Keratinocyte (primary cell): ENCODE results near the gene CYBB. TPM values are rescaled to one million over a fixed set of nuclear protein-coding genes. Genes with fewer than 3 reads are reported as not detected.
A peak's percentile ranks its signal among the peaks of the same experiment; 100 is the strongest.

Experiments used
- DNase-seq: peaks from one replicate; pipeline ENCODE4 v3.0.0-alpha.2; 2011; ENCODE audit warnings: low read depth, missing footprints, low spot score
- FAIRE-seq: peaks from 2 replicates; lab custom pipeline; 2011; peaks lifted over from hg19 to GRCh38; lab: Jason Lieb, UNC
- H2AFZ ChIP-seq: 2 replicates; pipeline ENCODE4 v1.6.0; 2012; ENCODE audit warnings: low read length, control low read depth, inconsistent platforms; ENCODE audit not compliant: control insufficient read depth
- H3K27ac ChIP-seq: 2 replicates; pipeline ENCODE4 v1.5.1; 2011; ENCODE audit warnings: low read length; ENCODE audit not compliant: control insufficient read depth, insufficient read depth
- H3K27me3 ChIP-seq: 3 replicates; pipeline ENCODE4 v1.6.0; 2011; ENCODE audit warnings: low read length; ENCODE audit not compliant: control insufficient read depth, insufficient read depth; ENCODE audit errors: extremely low read depth
- H3K36me3 ChIP-seq, 2 experiments: 2 replicates in 1 of 2; 3 replicates in 1 of 2; pipeline ENCODE4 v1.5.1; 2011; ENCODE audit warnings: low read length in 2 of 2, mild to moderate bottlenecking in 1 of 2; ENCODE audit not compliant: control insufficient read depth in 2 of 2, insufficient read depth in 2 of 2; ENCODE audit errors: extremely low read depth in 1 of 2
- H3K4me1 ChIP-seq: 3 replicates; pipeline ENCODE4 v1.5.1; 2011; ENCODE audit warnings: low read length; ENCODE audit not compliant: control insufficient read depth, insufficient read depth; ENCODE audit errors: extremely low read depth
- H3K4me2 ChIP-seq: 3 replicates; pipeline ENCODE4 v1.6.0; 2011; ENCODE audit warnings: low read depth, low read length; ENCODE audit not compliant: control insufficient read depth, insufficient read depth; ENCODE audit errors: extremely low read depth
- H3K4me3 ChIP-seq, 3 experiments: fragments of 200-600 bp in 1 of 3; sonication (generic) in 1 of 3; 2 replicates in 2 of 3; 3 replicates in 1 of 3; pipeline ENCODE4 v1.5.1; 2011 to 2016; ENCODE audit warnings: low read length in 3 of 3, mild to moderate bottlenecking in 3 of 3, control low read depth in 2 of 3, inconsistent platforms in 1 of 3, low read depth in 1 of 3, mixed read lengths in 1 of 3, mixed run types in 1 of 3, moderate library complexity in 1 of 3; ENCODE audit not compliant: control insufficient read depth in 2 of 3, insufficient read depth in 2 of 3; ENCODE audit errors: extremely low read depth in 1 of 3
- H3K79me2 ChIP-seq: 2 replicates; pipeline ENCODE4 v1.6.0; 2012; ENCODE audit warnings: low read length; ENCODE audit not compliant: control insufficient read depth, insufficient read depth
- H3K9ac ChIP-seq: 3 replicates; pipeline ENCODE4 v1.6.0; 2011; ENCODE audit warnings: low read length; ENCODE audit not compliant: control insufficient read depth, insufficient read depth; ENCODE audit errors: extremely low read depth
- H3K9me1 ChIP-seq: 3 replicates; pipeline ENCODE4 v1.6.0; 2011; ENCODE audit warnings: low read length; ENCODE audit not compliant: control insufficient read depth, insufficient read depth; ENCODE audit errors: extremely low read depth
- H3K9me3 ChIP-seq: 2 replicates; pipeline ENCODE4 v1.5.1; 2012; ENCODE audit warnings: low read depth, low read length; ENCODE audit not compliant: control insufficient read depth
- H4K20me1 ChIP-seq: 3 replicates; pipeline ENCODE4 v1.6.0; 2011; ENCODE audit warnings: low read length; ENCODE audit not compliant: control insufficient read depth, insufficient read depth; ENCODE audit errors: extremely low read depth
- CTCF ChIP-seq, 3 experiments: IDR thresholded peaks in 1 of 3; conservative IDR thresholded peaks in 1 of 3; optimal IDR thresholded peaks in 1 of 3; 2 replicates in 2 of 3; 3 replicates in 1 of 3; pipeline versions ENCODE3 to v1.5.1; 2011; ENCODE audit warnings: low read length in 3 of 3, mild to moderate bottlenecking in 3 of 3, moderate library complexity in 2 of 3, control low read depth in 1 of 3, inconsistent platforms in 1 of 3; ENCODE audit not compliant: insufficient read depth in 2 of 3; ENCODE audit errors: extremely low read depth in 1 of 3
- EZH2 ChIP-seq: IDR thresholded peaks from one replicate; pipeline ENCODE4 v1.6.1; 2012; ENCODE audit warnings: inconsistent platforms, mild to moderate bottlenecking, low read length, moderate library complexity
- dilution Hi-C: fragments of 300-500 bp; cut with MboI; formaldehyde crosslinking; loops from one replicate; pipeline ENCODE4 v1.7.0; 2020; ENCODE audit warnings: low sequenced_read_pairs; ENCODE audit not compliant: extremely low pct_ligation_motif_present
- polyA plus RNA-seq, 5 experiments: library from polyadenylated mRNA; depleted of rRNA in 3 of 5; stranded (reverse) in 3 of 5; stranded (forward) in 1 of 5; unstranded in 1 of 5; fragments of >200 nt; gene quantifications; 1 replicate in 1 of 5; 2 replicates in 3 of 5; 3 replicates in 1 of 5; pipeline versions ENCODE4 v1.2.1 to v1.2.3, GENCODE V29; 2011 to 2012; ENCODE audit warnings: missing spikeins in 2 of 5, low read depth in 1 of 5, low replicate concordance in 1 of 5

The CYBB gene
- polyA plus RNA-seq, 1 donor (not counting 4 experiments of a cell fraction or from before 2014, with no cell fraction given), result 0.03 TPM

- no peak overlapping the region for H3K27ac ChIP-seq
- FAIRE-seq (no peak), DNase-seq (no peak)
- H4K20me1 ChIP-seq, result no peaks in the 10 kb centered on the region
- no peaks in the 10 kb centered on the region for H3K9me3 ChIP-seq
- no peak for TF ChIP-seq CTCF (optimal IDR thresholded peaks at IDR 0.05 in 1 of 3, IDR thresholded peaks at IDR 0.05 in 1 of 3, conservative IDR thresholded peaks at IDR 0.05 in 1 of 3; ENCODE audit: extremely low read depth in 1 of 3, insufficient read depth in 2 of 3, low read length in 3 of 3)
- no peak for TF ChIP-seq EZH2
- H3K36me3 ChIP-seq, result no peaks in the 10 kb centered on the region
- no peak overlapping the region for H3K4me3 ChIP-seq
- H3K4me1 ChIP-seq, result peaks cover 6% of the 10 kb centered on the region
- peak overlapping the region; percentile 20 for H2AFZ ChIP-seq
- no peak overlapping the region for H3K9ac ChIP-seq
- dilution Hi-C loops, result no loop called here
- no peak overlapping the region for H3K4me2 ChIP-seq
- H3K27me3 ChIP-seq, result no peaks in the 10 kb centered on the region
- H3K9me1 ChIP-seq, result no peaks in the 10 kb centered on the region
- no peaks in the 10 kb centered on the region for H3K79me2 ChIP-seq
Observed at GRCh38 chrX:37757082-37757481, 22.8 kb upstream of the CYBB start.

GRCh38 chrX:37759351-37759750 is 20.5 kb upstream of the CYBB start:
- no peak overlapping the region for H3K9ac ChIP-seq
- no peaks in the 10 kb centered on the region for H3K9me1 ChIP-seq
- H3K4me1 ChIP-seq, result peaks cover 6% of the 10 kb centered on the region
- no peaks in the 10 kb centered on the region for H3K36me3 ChIP-seq
- H3K27me3 ChIP-seq, result no peaks in the 10 kb centered on the region
- no peak overlapping the region for H3K27ac ChIP-seq
- FAIRE-seq (no peak), DNase-seq (no peak)
- H2AFZ ChIP-seq, result no peak overlapping the region
- no peaks in the 10 kb centered on the region for H3K79me2 ChIP-seq
- no peaks in the 10 kb centered on the region for H4K20me1 ChIP-seq
- dilution Hi-C loops, result no loop called here
- H3K4me3 ChIP-seq, result no peak overlapping the region
- no peaks in the 10 kb centered on the region for H3K9me3 ChIP-seq
- H3K4me2 ChIP-seq, result no peak overlapping the region
- TF ChIP-seq EZH2, result no peak
- no peak for TF ChIP-seq CTCF (optimal IDR thresholded peaks at IDR 0.05 in 1 of 3, IDR thresholded peaks at IDR 0.05 in 1 of 3, conservative IDR thresholded peaks at IDR 0.05 in 1 of 3; ENCODE audit: extremely low read depth in 1 of 3, insufficient read depth in 2 of 3, low read length in 3 of 3)
